H1 (cell line): ENCODE results near the gene RAD9A. TPM values are rescaled to one million over a fixed set of nuclear protein-coding genes. Genes with fewer than 3 reads are reported as not detected.
A peak's percentile ranks its signal among the peaks of the same experiment; 100 is the strongest.

Source experiments
- CTCF ChIA-PET: fragments of 300-600 bp; sonication (Branson Sonifier 250); formaldehyde crosslinking; loops from one replicate; lab custom pipeline; 2021; ENCODE audit not compliant: partially characterized antibody; lab: Charles Lee
- POLR2A ChIA-PET: fragments of 300-600 bp; sonication (Branson Sonifier 250); formaldehyde crosslinking; loops from one replicate; lab custom pipeline; 2021; ENCODE audit warnings: inconsistent platforms; ENCODE audit not compliant: partially characterized antibody; lab: Charles Lee
- DNase-seq, 2 experiments: peaks; one replicate each; pipeline versions ENCODE4 v3.0.0 to v3.0.0-alpha.2; 2010 to 2022; ENCODE audit warnings: low spot score in 2 of 2, low read depth in 1 of 2, mixed read lengths in 1 of 2
- FAIRE-seq: peaks from 2 replicates; lab custom pipeline; 2011; peaks lifted over from hg19 to GRCh38; lab: Jason Lieb, UNC
- H2AFZ ChIP-seq: 2 replicates; pipeline ENCODE4 v1.8.1; 2012; ENCODE audit warnings: low read length, inconsistent platforms
- H2AK5ac ChIP-seq: 2 replicates; pipeline ENCODE4 v1.6.1; 2013; ENCODE audit warnings: low read depth, low read length
- H2BK120ac ChIP-seq: replicated peaks from 2 replicates; pipeline ENCODE3; 2013; ENCODE audit warnings: low read depth, low read length, inconsistent platforms
- H2BK12ac ChIP-seq: 2 replicates; pipeline ENCODE4 v1.6.1; 2013; ENCODE audit warnings: low read depth, low read length
- H2BK15ac ChIP-seq: 2 replicates; pipeline ENCODE4 v1.6.1; 2013; ENCODE audit warnings: low read length
- H2BK20ac ChIP-seq: 2 replicates; pipeline ENCODE4 v1.6.1; 2013; ENCODE audit warnings: low read length
- H2BK5ac ChIP-seq: 2 replicates; pipeline ENCODE4 v1.6.1; 2013; ENCODE audit warnings: low read depth, low read length
- H3K14ac ChIP-seq: 2 replicates; pipeline ENCODE4 v1.6.1; 2013; ENCODE audit warnings: inconsistent platforms; ENCODE audit not compliant: insufficient read length
- H3K18ac ChIP-seq: 2 replicates; pipeline ENCODE4 v1.6.1; 2013; ENCODE audit warnings: low read length; ENCODE audit errors: extremely low read depth
- H3K23ac ChIP-seq: 2 replicates; pipeline ENCODE4 v1.6.1; 2013; ENCODE audit warnings: inconsistent platforms; ENCODE audit not compliant: insufficient read length
- H3K23me2 ChIP-seq: 2 replicates; pipeline ENCODE4 v1.6.1; 2013; ENCODE audit warnings: low read depth, low read length
- H3K27ac ChIP-seq: 2 replicates; pipeline ENCODE4 v1.6.1; 2011; ENCODE audit warnings: low read depth, low read length, inconsistent platforms
- H3K27me3 ChIP-seq, 4 experiments: replicated peaks in 1 of 4; 1 replicate in 1 of 4; 2 replicates in 3 of 4; pipeline versions ENCODE4 v1.6.1 to v1.8.1; 2011 to 2013; ENCODE audit warnings: low read length in 3 of 4, mild to moderate bottlenecking in 3 of 4, inconsistent platforms in 2 of 4, mixed read lengths in 2 of 4, moderate library complexity in 1 of 4; ENCODE audit not compliant: control insufficient read depth in 3 of 4, insufficient read depth in 3 of 4; ENCODE audit errors: extremely low read depth in 1 of 4
- H3K36me3 ChIP-seq, 4 experiments: 2 replicates each; pipeline versions ENCODE4 v1.6.1 to v1.8.1; 2011 to 2013; ENCODE audit warnings: mild to moderate bottlenecking in 4 of 4, low read length in 3 of 4, moderate library complexity in 2 of 4, control low read depth in 1 of 4, inconsistent platforms in 1 of 4; ENCODE audit not compliant: insufficient read depth in 4 of 4, control insufficient read depth in 2 of 4
- H3K4ac ChIP-seq: replicated peaks from 2 replicates; pipeline ENCODE3; 2013; ENCODE audit warnings: low read length, low read depth, mixed read lengths, inconsistent platforms; ENCODE audit not compliant: insufficient read length
- H3K4me1 ChIP-seq, 4 experiments: replicated peaks in 1 of 4; 1 replicate in 1 of 4; 2 replicates in 3 of 4; pipeline versions ENCODE4 v1.6.1 to v1.8.1; 2011 to 2013; ENCODE audit warnings: low read length in 3 of 4, inconsistent platforms in 2 of 4, mixed read lengths in 1 of 4; ENCODE audit not compliant: insufficient read depth in 4 of 4, control insufficient read depth in 3 of 4
- H3K4me2 ChIP-seq, 2 experiments: 2 replicates each; pipeline versions ENCODE4 v1.6.1 to v1.8.1; 2011 to 2013; ENCODE audit warnings: low read depth in 2 of 2, low read length in 2 of 2, control low read depth in 1 of 2, inconsistent platforms in 1 of 2, mild to moderate bottlenecking in 1 of 2; ENCODE audit not compliant: insufficient read depth in 1 of 2
- H3K4me3 ChIP-seq, 4 experiments: fragments of 200-600, 300-600 bp in 1 of 4; sonication (generic), shearing (Covaris generic), sonication (Bioruptor Twin) in 1 of 4; 2 replicates each; pipeline versions ENCODE4 v1.5.1 to v1.8.1; 2011 to 2016; ENCODE audit warnings: low read length in 4 of 4, low read depth in 3 of 4, control low read depth in 2 of 4, inconsistent platforms in 2 of 4, mild to moderate bottlenecking in 2 of 4, mixed read lengths in 1 of 4, moderate library complexity in 1 of 4; ENCODE audit not compliant: insufficient read depth in 2 of 4; ENCODE audit errors: extremely low read depth in 1 of 4
- H3K56ac ChIP-seq: replicated peaks from 2 replicates; pipeline ENCODE3; 2013; ENCODE audit warnings: low read depth, mild to moderate bottlenecking, mixed read lengths, low read length, inconsistent platforms; ENCODE audit not compliant: insufficient read length
- H3K79me1 ChIP-seq: 2 replicates; pipeline ENCODE4 v1.6.1; 2013; ENCODE audit warnings: low read depth, low read length, control low read depth
- H3K79me2 ChIP-seq, 2 experiments: 2 replicates each; pipeline versions ENCODE4 v1.6.1 to v1.8.1; 2012 to 2013; ENCODE audit warnings: low read length in 2 of 2, mild to moderate bottlenecking in 2 of 2, inconsistent platforms in 1 of 2; ENCODE audit not compliant: insufficient read depth in 2 of 2, control insufficient read depth in 1 of 2
- H3K9ac ChIP-seq, 4 experiments: replicated peaks in 1 of 4; 1 replicate in 1 of 4; 2 replicates in 3 of 4; pipeline versions ENCODE4 v1.6.1 to v1.8.1; 2011 to 2013; ENCODE audit warnings: low read depth in 3 of 4, low read length in 3 of 4, control low read depth in 2 of 4, mild to moderate bottlenecking in 2 of 4, moderate library complexity in 2 of 4, inconsistent platforms in 1 of 4; ENCODE audit errors: extremely low read depth in 1 of 4
- H3K9me3 ChIP-seq, 2 experiments: 2 replicates each; pipeline versions ENCODE4 v1.6.1 to v1.8.1; 2012 to 2013; ENCODE audit warnings: mild to moderate bottlenecking in 2 of 2, moderate library complexity in 2 of 2, control low read depth in 1 of 2, inconsistent platforms in 1 of 2, low read depth in 1 of 2, low read length in 1 of 2, mixed read lengths in 1 of 2; ENCODE audit not compliant: insufficient read depth in 2 of 2
- H4K20me1 ChIP-seq, 2 experiments: replicated peaks in 1 of 2; 2 replicates each; pipeline versions ENCODE3 to v1.8.1; 2011 to 2013; ENCODE audit warnings: inconsistent platforms in 2 of 2, low read length in 2 of 2, mild to moderate bottlenecking in 1 of 2; ENCODE audit not compliant: insufficient read depth in 2 of 2, control insufficient read depth in 1 of 2
- H4K5ac ChIP-seq: 2 replicates; pipeline ENCODE4 v1.6.1; 2013; ENCODE audit warnings: low read length, low read depth, mixed read lengths, inconsistent platforms; ENCODE audit not compliant: insufficient read length
- H4K8ac ChIP-seq: 2 replicates; pipeline ENCODE4 v1.8.0; 2013; ENCODE audit warnings: mild to moderate bottlenecking, moderate library complexity, low read length, inconsistent platforms; ENCODE audit not compliant: insufficient read depth; ENCODE audit errors: extremely low read depth
- H4K91ac ChIP-seq: replicated peaks from 2 replicates; pipeline ENCODE3; 2013; ENCODE audit warnings: low read length, mixed read lengths, inconsistent platforms; ENCODE audit not compliant: insufficient read length
- ASH2L ChIP-seq: fragments of 200-600, 300-600 bp; sonication (generic); IDR thresholded peaks from one replicate; pipeline ENCODE4 v1.7.1; 2017; ENCODE audit warnings: low read length
- CHD2 ChIP-seq: IDR thresholded peaks from 2 replicates; pipeline ENCODE4 v1.6.1; 2012; ENCODE audit warnings: low read length, improper control_type of control experiment
- FOSL1 ChIP-seq: IDR thresholded peaks from 2 replicates; pipeline ENCODE4 v1.6.1; 2011; ENCODE audit warnings: mild to moderate bottlenecking, low read depth, low read length, moderate library complexity; ENCODE audit not compliant: insufficient read depth
- JUN ChIP-seq: IDR thresholded peaks from 2 replicates; pipeline ENCODE4 v1.6.1; 2011; ENCODE audit warnings: low read depth, mild to moderate bottlenecking, improper control_type of control experiment, low read length
- MAX ChIP-seq: IDR thresholded peaks from 2 replicates; pipeline ENCODE4 v1.6.1; 2012; ENCODE audit warnings: inconsistent platforms
- NRF1 ChIP-seq: IDR thresholded peaks from 2 replicates; pipeline ENCODE4 v1.6.1; 2011; ENCODE audit warnings: mild to moderate bottlenecking, low read depth, low read length, improper control_type of control experiment
- TCF12 ChIP-seq: IDR thresholded peaks from 2 replicates; pipeline ENCODE4 v1.6.1; 2011; ENCODE audit warnings: low read depth, mild to moderate bottlenecking, low read length
- WGBS, 2 experiments: shearing (Covaris generic) in 1 of 2; methylation state at CpG; one replicate each; pipeline versions ENCODE4 v1.1.6 to v1.1.7; 2013 to 2015; ENCODE audit warnings: low lambda C conversion rate in 2 of 2, mixed read lengths in 2 of 2, inconsistent platforms in 1 of 2, low coverage in 1 of 2, missing lambda C conversion rate in 1 of 2; ENCODE audit not compliant: insufficient replicate concordance in 2 of 2, insufficient coverage in 1 of 2, insufficient read length in 1 of 2; ENCODE audit errors: extremely low coverage in 1 of 2, missing lambda C conversion rate in 1 of 2; 5-methylcytosine and 5-hydroxymethylcytosine counted together
- polyA plus RNA-seq, 7 experiments: library from polyadenylated mRNA; depleted of rRNA in 3 of 7; stranded (reverse) in 5 of 7; unstranded in 2 of 7; fragments of >200 nt in 5 of 7; fragments of 200-250 nt in 2 of 7; gene quantifications; 1 replicate in 5 of 7; 2 replicates in 1 of 7; 4 replicates in 1 of 7; pipeline versions ENCODE4 v1.2.1 to v1.2.3, GENCODE V29; 2011 to 2013; ENCODE audit warnings: missing spikeins in 2 of 7, mixed read lengths in 2 of 7
- total RNA-seq: library from RNA; stranded (reverse); fragmentation: NEBNext Ultra II Directional; extraction: Animal tissue kit (Norgen Biotek cat#: 25700); gene quantifications from 2 replicates; pipeline ENCODE4 v1.2.1, GENCODE V29; 2021

The RAD9A gene
- total and polyA plus RNA-seq, 2 of the 8 experiments (the other 6 are each of a cell fraction or from before 2014, with no cell fraction given) = 22.2 to 25.5 TPM

DNA sequence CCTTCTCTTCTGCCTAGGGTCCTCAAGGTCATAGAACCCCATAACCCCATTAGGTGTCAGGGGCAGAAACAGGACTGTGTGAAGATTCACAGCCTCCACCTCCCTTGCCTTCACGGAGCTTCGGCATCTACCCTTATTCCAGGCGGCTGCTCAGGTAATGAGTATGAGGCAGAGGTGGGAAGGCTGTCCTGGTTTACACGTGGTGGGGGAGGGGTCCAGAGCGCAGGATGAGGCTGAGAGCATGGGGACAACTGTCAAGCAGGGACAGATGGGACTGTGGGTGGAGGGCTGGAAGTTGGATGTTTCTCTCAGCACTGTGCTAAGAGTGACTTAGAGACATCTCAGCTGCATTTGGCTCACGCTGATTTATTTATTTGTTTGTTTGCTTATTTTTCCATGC lies 4.3 kb upstream of the RAD9A start:
- peaks cover 11% of the 10 kb centered on the region for H3K23me2 ChIP-seq
- H3K79me1 ChIP-seq = no peaks in the 10 kb centered on the region
- H3K4ac ChIP-seq = no peak overlapping the region
- FAIRE-seq = no peak
- H2BK15ac ChIP-seq = 0 out of 2 replicates have a peak overlapping the region, but pooled peaks have one; percentile 21
- no peak overlapping the region for H3K4me3 ChIP-seq
- peaks cover 0 to 11% (median 5%) of the 10 kb centered on the region in 4 experiments; a peak in 3 of 7 replicates for H3K27me3 ChIP-seq
- no peak for TF ChIP-seq ASH2L
- no peak for TF ChIP-seq FOSL1
- TF ChIP-seq TCF12 = no peak
- TF ChIP-seq CHD2 = no peak
- no peak for TF ChIP-seq JUN
- TF ChIP-seq MAX = no peak
- no peak for TF ChIP-seq NRF1
- no peak overlapping the region for H3K9ac ChIP-seq
- 0 out of 2 replicates have a peak overlapping the region, but pooled peaks have one; percentile 68 for H2BK12ac ChIP-seq
- H3K27ac ChIP-seq = no peak overlapping the region
- H2BK5ac ChIP-seq = no peak overlapping the region
- H3K9me3 ChIP-seq = no peaks in the 10 kb centered on the region
- no peaks in the 10 kb centered on the region for H3K79me2 ChIP-seq
- DNase-seq = no peak
- no peaks in the 10 kb centered on the region for H3K36me3 ChIP-seq
- no peak overlapping the region for H3K23ac ChIP-seq
- H4K8ac ChIP-seq = no peak overlapping the region
- H4K91ac ChIP-seq = no peak overlapping the region
- no peak overlapping the region for H3K4me2 ChIP-seq
- H3K4me1 ChIP-seq = peaks cover 0 to 6% (median 6%) of the 10 kb centered on the region in 4 experiments; a peak in 4 of 7 replicates
- H2AFZ ChIP-seq = no peak overlapping the region
- ChIA-PET POLR2A (interaction anchor here (0.6 to 2.2 kb wide), 5 partner anchors 13 to 88 kb away, joined by 3 to 7 read pairs (median 5); partner anchors contain the start of genes CLCF1 and POLD4), CTCF (interaction anchor here (0.6 to 34.8 kb wide), 11 partner anchors 8 to 208 kb away, joined by 3 to 1305 read pairs (median 4); partner anchors contain the start of genes CLCF1, PITPNM1 and POLD4)
- H4K20me1 ChIP-seq = peaks cover 0 to under 1% of the 10 kb centered on the region in 2 experiments
- H3K14ac ChIP-seq = no peak overlapping the region
- H2BK20ac ChIP-seq = no peak overlapping the region
- H2AK5ac ChIP-seq = no peak overlapping the region
- H2BK120ac ChIP-seq = no peak overlapping the region
- H3K56ac ChIP-seq = no peak overlapping the region
- no peak overlapping the region for H3K18ac ChIP-seq
- H4K5ac ChIP-seq = no peak overlapping the region
- WGBS, 2 experiments = 67% methylated on average over 6 of the region's 6 CpGs; no CpG with 5 or more reads in 1 of the 2 experiments
